Fibroblast of upper back skin (primary cell): Measurements from ENCODE around the gene ZNF304.

ENCODE experiments used
- DNase-seq: peaks from one replicate; pipeline ENCODE4 v3.0.0-alpha.2; 2013

The ZNF304 gene

DNA sequence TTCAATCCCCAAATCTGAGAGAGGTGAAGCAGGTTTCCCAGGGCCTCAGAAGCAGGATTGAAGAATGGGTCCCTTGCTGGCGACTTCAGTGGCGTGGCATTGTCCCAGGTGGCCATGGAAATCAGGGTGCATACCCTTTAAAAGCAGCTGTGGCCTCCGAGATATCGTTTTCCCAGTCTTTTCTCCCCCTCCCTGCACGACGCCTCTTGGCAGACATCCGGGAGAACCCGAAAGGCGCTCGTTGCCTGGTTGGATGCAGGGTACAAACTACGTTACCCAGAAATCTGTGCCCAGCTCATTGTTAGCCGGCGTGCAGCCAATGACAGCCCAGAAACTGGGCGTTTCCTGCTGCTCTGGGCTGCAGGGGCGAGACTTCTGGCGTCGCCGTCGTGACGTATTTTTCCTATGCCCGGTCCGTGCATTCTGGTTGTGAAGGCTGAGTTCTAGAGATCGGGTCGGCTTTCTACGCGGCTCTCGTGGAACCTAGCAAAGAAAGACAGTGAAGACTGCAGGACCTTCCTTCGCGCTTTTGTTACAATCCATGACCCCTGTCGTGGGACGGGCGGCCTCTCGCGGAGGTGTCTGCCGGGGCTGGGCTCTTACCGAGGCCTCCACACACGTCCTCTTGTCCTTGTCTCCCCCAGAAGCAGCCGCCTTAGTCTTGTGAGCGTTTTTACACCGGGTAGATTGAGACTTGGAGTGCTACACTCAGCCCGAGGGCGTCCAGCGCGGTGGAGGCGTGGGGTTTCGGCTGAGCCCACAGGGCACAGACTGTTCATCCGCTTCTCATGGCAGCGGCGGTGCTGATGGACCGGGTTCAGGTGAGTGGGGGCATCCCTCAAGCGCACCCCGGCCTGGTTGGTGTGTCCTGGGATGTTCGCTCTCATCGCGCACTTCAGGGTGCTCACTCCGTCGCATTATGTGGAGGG, at the start of gene ZNF304:
Gene ZNF304, plus strand, starts transcription at position 395 of the 929 bp plus-strand sequence. Its CDS starts 394 bp downstream, at position 789.
- DNase-seq, result peak; percentile 97

DNA sequence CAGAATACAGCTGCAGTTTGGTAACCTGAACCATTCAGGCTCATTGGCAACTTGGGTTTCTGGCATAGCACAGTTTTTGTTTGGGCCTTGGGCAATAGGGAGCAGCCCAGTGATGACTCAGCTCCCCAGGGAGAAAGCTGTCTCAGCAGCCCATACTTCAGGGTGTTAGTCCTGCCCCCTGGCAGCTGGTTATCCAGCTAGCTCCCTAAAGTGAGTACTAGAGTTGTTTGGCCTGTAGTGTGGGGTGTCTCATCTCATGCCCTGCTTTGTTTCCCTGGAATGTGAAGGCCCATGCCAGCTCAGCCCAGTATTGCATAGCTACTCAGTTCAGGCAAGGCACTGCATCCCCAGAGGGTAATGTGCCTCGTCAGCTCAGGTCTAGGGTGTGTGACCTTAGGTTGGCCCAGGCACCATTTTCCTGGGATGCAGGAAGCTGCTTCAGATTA, 49.0 kb upstream of the ZNF304 start:
- DNase-seq, result peak; percentile 77

DNA sequence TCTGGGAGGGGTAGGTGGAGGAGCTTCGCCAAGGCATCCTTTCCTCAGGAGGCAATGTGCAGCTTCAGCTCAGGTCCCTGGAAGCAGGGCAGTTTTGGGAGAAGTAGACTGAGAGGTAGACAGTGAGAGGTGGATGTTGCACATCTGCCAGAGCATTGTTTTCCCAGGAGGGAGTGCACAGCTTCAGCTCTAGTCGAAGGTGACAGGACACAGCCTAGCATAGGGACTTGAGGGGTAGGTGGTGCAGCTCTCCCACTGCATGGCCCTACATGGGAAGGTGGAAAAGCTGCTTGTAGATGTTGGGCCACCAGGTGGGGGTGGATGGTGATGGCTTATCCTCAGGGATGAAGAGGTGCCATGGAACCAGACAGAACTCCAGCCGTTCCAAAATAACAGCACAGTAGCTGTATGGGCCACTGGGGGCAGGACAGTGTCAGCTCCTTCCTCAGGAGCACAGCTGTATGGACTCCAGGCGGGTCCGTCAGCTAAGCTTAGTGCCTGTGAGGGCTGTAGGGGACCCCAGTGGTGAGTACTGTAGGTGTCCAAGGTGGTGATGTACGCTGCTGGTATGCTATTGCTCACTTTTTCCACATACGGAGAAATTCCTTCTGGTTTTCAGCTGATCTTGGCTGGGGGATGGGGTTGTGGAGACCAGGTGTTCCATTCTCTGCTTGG, 48.2 kb upstream of the ZNF304 start:
- no peak for DNase-seq

DNA sequence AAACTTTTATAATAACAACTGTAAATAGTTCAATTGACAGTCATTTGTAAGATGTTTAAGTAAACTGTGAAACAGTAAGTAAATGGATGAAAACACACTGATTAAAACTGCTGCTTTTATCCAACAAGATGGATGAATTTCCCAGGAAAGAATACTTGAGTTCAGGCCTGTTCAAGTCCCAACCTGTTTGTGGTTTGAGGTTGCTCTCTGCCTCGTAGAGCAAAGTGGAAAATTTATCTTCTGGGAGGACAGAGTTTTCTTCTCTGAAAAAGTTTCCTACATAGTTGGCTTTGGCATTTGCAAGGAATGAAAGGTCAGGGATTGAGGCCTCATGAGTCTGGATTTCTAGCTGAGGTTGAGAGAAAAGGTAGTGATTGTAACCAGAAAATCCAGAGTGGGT, 46.0 kb upstream of the ZNF304 start:
- no peak for DNase-seq

DNA sequence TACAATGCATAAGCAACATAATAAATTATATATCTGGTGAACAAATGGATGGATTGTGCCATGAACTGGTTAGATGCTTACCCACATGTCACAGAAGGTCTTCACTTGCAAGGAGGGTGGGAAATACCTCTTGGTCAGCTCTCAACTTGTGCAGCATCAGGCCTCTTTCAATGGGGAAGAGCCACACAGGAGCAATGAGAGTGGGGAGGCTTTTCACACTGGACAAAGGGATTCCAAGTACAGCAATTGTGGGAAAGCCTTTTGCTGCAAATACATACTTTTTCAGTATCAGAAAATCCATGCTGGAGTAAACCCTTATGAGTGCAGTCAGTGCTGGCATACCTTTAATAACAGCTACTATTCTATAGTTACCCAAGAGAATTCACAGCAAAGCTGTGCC, 42.6 kb upstream of the ZNF304 start:
- DNase-seq, result no peak

DNA sequence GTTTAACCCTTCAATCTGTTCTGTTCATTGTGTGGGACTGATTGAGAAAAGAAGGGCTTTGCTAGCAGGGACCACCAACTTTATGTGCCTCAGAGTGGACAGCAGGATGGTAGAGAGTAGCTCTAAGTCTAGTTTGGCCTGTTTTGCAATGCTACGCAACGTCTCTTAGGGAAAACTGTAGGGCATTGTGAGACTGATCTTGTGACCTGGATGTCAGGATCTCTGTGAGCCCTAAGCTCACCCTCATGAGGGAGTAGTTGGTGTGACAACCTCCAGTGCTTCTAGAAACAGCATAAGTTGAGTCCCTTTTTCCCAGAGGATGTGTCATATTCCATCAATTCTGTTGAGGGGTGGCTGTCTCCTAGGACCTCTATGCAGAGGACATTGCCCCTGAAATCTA, 40.3 kb upstream of the ZNF304 start:
- no peak for DNase-seq

DNA sequence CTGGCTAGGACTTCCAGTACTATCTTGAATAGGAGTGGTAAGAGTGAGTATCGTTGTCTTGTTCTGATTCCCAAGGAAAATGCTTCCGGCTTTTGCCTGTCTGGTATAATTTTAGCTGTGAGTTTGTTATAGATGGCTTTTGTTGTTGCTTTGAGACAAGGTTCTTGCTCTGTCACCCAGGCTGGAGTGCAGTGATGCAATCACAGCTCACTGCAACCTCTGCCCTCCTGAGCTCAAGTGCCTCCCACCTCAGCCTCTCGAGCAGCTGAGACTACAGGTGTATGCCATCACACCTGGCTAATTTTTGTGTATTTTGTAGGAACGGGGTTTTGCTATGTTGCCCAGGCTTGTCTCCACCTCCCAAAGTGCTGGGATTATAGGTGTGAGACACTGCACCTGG, 36.9 kb upstream of the ZNF304 start:
- DNase-seq, result no peak

DNA sequence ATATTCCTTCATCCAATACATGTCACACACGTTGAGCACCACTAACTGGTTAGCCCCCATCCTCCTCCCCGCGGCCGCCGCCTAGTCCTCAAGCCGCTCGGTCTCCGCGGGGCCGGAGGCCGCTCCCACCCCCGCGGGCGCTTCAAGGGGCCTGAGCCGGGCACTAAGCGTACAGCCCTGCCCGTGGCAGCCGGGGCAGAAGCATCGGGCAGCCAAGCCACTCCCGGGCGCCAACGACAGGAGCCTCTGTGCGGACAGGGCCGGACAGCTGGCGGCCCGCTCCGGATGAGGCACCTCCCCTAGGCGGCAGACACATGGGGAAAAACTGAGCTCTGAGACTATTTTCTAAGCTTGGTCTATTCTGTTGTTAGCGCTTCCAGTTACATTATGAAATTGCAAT, 33.6 kb upstream of the ZNF304 start:
- no peak for DNase-seq

DNA sequence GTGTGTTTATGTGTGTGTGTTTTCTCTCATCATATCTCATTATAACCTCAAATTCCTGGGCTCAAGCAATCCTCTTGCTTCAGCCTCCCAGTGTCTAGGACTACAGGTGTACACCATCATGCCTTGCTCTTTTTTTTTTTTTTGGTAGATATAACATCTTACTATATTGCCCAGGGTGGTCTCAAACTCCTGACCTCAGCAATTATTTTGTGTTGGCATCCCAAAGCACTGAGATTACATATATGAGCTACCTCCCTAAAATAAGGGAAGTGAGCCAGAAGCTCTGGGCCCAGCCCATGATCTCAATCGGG, 31.2 kb upstream of the ZNF304 start:
- DNase-seq, result no peak

DNA sequence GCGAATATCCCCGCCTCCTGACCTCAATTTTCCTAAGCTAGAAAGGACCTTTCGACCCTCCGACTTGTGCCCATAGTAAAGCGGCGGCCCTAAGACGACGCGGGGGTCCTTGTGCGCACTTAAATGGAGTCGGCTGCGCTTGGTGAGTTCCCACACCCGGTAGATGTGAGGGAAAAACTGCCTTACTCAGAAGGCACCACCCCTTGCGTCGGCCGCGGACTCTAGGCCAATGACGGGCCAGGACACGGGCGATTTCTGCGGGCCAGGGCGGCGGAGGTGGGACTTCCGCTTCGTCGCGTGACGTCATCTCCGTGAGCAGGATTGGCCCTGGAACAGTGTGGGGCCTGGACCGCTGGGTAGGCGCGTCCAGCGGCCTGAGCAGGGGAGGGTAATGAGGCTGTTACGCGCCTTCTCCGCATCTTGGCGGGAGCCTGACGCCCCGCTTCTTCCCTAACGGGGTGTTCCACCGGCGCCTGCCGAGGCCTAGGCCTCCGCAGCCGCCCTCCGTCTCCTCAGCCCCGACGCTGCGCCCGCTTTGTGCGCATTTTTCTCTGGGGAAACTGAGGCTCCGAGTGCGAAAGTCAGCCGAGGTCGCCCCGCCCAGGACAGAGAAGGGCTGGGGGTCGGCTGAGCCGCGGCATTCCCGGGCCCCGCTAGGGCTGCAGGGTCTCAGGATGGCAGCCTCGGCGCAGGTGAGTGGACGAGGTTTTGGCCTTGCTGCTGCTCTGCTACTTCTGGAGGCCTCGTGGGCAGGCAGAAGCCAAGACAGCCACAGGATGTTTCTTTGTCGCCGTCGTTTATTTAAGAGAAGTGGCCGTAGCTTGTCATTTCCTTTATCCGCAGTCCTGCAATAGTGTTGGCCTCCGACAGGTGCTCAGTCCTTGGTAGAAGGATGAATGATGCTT, 30.6 kb upstream of the ZNF304 start, which contains the start of gene ZNF543:
Gene ZNF543, plus strand, starts transcription at position 293 of the 905 bp plus-strand sequence. Its CDS starts 382 bp downstream, at position 675.
- DNase-seq, result peak; percentile 96

DNA sequence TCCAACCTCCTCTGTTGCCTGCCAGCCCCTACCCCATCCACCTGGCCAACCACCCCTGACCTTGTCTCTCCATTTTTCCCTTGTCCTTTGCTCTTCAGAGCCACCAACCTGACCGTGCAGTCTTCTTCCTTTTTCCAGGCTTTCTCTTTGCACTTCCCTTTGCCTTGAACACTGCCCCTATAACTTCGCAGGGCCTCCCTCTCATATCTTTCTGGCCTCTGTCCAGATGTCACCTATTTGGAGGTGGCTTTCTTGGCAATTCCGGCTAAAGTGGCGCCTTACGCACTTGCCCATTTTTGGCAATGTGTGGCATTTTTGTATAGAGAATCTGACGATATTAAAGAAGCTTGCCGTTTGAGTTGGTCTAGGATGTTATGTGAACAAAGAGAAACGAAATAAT, 30.0 kb upstream of the ZNF304 start:
- no peak for DNase-seq

DNA sequence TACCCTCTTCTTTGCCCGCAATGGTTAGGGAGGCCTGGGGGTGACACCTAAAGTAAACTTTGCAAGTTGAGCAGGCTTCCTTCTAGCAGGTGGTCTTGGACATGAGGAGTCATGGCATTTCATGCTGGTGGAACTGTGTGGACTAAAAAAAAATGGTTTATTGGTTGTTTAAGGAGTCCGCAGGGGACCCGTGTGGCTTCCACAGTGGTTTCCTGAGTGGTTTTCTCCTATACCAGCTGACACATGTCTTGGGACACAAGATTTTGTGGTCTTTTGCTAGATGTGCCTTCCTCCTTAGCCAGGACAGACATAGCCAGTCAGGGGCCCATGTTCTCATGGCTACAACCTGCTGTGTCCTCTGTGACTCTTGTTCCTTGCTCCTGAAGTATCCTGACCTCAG, 29.3 kb upstream of the ZNF304 start:
- no peak for DNase-seq

DNA sequence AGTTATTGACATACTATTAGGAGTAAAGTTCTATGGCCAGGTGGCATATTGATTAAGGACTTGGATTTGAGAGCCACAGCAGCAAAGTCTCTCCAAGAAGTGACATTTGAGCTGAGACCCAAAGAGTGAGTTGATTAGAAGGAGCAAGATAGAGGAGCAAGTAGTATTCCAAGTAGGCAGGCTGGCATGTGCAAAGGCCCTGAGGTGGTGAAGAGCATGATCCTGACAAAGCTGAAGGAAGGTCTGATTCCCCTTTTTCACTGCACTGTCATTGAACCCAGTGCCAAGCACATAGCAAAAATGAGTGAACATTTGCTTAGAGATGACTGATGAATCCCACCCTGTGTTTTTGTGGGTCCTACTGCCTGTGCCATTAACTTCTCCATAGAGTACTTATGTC, 26.1 kb upstream of the ZNF304 start:
- no peak for DNase-seq

DNA sequence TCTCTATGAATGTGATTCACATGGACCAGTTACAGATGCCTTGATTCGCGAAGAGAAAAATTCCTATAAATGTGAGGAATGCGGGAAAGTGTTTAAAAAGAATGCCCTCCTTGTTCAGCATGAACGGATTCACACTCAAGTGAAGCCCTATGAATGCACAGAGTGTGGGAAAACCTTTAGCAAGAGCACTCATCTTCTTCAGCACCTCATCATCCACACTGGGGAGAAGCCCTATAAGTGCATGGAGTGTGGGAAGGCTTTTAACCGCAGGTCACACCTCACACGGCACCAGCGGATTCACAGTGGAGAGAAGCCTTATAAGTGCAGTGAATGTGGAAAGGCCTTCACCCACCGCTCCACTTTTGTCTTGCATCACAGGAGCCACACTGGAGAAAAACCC, 23.1 kb upstream of the ZNF304 start:
- no peak for DNase-seq

DNA sequence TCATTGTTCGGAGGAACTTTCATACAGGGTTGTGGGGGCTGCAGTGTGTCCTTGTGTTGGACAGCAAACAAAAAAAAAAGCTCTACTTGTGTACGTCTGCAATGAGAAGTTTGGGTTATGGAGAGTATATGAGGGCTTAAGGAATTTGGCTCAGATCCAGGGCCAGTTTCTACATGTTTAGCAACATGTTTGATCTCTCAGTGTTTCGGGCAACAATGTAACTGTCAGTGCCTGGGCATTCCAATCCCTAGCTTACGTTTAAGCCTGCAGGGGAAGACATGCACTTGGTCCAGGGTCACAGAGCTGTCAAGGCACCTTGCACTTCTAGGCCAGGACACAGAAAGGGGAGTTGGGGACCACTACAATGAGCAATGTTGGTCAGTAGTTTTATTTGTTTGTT, 16.9 kb upstream of the ZNF304 start:
- DNase-seq, result no peak

DNA sequence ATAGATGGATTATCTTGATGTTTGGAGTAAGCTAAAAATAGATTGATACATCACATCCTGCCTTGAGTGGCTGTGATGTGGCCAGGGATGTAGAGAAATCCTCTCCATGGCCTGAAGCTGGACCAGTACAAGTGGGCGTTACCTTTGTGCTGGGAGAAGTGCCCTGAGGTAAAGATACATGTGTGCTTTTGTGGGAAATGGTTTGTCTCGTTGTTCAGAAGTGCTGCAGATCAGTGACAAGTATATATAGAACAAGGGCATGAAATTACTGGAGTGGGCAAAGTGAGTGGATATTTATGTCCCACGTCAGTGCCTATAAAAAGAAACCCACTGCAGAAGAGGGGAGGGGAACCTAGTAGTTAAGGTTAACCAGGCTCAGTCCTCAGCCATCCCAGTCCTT, 12.2 kb upstream of the ZNF304 start:
- no peak for DNase-seq

DNA sequence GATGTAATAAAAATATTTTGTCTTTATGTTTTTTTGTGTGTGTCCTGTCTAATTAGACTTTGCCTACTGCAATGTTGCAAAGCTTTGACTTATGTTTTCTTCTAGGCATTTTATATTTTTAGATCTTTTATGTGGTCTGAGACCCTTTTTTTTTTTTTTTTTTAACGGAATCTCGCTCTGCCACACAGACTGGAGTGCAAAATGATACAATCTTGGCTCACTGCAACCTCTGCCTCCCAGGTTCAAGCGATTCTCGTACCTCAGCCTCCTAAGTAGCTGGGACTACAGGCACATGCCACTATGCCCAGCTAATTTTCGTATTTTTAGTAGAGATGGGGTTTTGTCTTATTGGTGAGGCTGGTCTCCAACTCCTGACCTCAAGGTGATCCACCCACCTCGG, 8.5 kb upstream of the ZNF304 start:
- DNase-seq, result no peak

DNA sequence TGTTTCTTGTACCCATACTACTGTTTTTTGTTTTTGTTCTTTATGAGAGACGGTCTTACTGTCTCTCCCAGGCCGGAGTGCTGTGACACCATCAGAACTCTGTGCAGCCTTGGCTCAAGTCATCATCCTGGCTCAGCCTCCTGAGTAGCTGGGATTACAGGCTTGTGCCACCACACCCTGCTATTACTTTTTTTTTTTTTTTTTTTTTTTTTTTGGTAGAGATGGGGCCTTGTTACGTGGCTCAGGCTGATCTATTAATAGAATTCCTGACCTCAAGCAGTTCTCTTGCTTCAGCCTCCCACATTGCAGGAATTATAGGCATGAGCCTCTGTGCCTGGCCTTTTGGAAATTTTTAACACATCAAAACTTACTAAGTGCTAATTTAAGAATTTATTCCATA, 2.9 kb upstream of the ZNF304 start:
- DNase-seq, result peak; percentile 18

DNA sequence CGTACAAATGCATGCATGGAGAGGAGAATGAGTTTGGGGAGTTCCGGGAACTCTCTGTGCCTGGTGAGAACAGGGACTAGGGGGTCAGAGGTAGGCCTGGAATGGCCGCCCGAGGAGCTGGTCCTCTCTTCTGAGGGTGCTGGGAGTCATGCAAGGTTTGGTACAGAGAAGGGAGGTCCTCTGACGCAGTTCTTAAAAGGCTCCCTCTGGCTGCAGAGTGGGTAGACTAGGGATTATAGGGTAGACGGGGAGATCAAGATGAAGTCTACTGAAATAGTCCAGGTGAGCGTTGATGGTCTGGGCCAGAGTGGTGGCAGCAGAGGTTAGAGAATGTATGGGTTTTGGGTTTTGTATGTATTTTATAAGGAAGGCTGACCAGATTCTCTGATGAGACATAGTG, 796 bp downstream of the ZNF304 start:
- no peak for DNase-seq

DNA sequence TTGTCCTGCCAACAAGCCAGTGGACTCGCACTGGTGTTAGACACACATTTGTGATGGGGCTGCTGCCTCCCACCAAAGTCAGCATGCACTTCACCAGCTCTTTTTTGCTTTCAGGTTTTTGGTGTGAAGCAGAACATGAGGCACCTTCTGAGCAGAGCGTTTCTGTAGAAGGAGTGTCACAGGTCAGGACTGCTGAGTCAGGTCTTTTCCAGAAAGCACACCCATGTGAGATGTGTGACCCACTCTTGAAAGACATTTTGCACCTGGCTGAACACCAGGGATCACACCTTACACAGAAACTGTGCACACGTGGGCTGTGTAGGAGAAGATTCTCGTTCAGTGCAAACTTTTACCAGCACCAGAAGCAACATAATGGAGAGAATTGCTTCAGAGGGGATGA, 4.8 kb downstream of the ZNF304 start:
- no peak for DNase-seq

DNA sequence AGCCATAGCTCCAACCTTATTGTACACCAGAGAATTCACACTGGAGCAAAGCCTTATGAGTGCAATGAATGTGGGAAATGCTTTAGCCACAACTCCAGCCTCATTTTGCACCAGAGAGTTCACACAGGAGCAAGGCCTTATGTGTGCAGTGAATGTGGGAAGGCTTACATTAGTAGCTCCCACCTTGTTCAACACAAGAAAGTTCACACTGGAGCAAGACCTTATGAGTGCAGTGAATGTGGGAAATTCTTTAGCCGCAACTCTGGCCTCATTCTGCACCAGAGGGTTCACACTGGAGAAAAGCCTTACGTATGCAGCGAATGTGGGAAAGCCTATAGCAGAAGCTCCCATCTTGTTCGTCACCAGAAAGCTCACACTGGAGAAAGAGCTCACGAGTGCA, 6.3 kb downstream of the ZNF304 start:
- no peak for DNase-seq

DNA sequence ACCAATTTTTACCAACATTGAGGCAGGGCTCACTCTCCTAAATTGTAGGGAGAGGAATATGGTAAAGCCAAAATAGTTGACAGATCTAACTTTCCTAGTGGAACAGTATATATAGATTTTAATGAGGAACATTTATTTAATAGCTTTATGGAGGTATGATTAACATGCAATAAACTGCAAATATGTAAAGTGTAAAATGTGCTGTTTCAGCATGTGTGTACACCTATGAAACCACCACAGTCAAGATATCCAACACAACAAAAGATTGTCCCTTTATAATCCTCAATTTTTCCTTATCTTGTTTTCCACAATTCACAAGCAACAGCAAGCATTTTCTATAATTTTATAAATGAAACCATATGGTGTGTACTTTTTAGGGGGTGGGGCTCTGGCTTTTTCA, 8.2 kb downstream of the ZNF304 start:
- no peak for DNase-seq

DNA sequence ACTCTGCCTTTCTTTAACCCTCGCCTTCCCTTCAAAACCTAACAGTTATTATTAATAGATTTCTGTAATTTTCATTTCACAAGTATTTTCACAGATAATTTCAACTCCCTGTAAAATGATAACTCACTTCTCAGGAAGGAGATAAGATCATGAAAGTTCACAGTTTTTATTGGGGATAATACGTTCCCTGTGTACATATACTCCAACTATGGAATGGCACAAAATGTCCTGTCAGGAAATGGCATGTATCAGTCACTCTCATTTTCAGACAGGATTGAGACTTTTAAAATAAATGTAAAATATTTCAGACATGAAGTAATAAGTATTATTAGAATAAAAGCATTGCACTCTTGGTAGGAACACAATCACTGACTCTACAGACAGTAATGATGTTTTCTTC, 11.3 kb downstream of the ZNF304 start:
- no peak for DNase-seq
